Activated gamma-delta T cell treated with Interleukin-2 at 50 U/mL for 16 hours (primary cell): Measurements from ENCODE around the gene MAGI2.

ENCODE experiments used
- DNase-seq: peaks from one replicate; pipeline ENCODE4 v3.0.0-alpha.2; 2020

MAGI2 gene

DNA sequence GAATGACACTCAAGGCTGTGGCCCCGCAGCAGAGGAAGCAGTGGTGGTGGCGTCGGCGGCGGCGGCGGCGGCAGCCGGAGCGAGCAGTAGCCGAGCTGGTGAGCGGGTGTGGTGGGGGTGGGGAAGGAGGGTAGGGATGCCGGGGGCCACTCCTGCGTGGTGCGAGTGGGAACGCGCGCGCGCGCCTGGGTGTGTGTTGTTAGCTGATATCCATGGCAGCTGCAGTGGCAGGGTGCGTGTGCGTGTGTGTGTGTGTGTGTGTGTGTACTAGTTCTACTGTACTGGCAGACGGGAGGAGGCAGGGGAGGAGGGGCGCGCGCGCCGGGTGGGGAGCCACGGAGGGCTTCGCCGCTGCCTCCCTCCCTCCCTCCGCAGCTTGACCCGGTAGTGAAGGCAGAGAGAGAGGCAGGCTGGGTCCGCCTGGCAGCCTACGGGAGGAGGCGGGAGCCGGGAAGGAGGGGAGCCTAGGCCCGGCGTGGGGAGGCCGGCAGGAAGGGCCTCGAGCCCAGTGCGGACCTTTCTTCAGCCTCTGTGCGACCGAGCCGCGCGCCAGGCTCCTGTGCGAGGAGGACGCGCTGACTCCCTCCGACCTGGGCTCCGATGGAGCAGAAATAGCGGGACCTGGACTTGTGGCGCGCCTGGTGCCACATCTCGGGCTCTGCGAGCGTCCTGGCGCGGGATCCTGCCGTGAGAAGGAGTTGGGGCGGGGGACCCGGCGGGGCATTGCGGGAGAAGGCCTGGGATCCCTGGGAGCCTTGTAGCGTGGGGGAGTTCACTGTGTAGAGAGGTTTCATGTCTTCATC lies at the start of gene MAGI2:
Gene MAGI2 (minus strand): TSS at position 110 of the 803 bp plus-strand sequence. CDS start 347 bp downstream, outside the sequence.
- peak; percentile 14 for DNase-seq

DNA sequence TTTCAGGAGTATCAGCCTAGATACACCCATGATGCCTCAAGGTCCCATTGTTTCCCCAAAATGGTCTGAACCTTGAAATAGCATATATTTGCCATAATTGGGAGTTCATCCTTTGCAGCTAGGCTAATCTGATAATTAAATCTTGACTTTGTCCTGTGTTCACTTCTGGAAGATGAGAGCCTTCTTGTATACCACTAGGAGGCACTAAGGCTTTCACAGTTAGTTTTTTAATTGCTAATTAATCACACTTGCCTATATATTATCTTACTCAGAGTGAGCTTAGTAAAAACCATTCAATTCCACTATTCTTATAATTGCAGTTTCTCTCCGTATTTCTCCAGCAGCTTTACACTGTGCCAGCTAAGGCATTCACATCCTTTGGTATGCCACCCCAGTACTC lies 48.7 kb upstream of the MAGI2 start:
- DNase-seq, result no peak

DNA sequence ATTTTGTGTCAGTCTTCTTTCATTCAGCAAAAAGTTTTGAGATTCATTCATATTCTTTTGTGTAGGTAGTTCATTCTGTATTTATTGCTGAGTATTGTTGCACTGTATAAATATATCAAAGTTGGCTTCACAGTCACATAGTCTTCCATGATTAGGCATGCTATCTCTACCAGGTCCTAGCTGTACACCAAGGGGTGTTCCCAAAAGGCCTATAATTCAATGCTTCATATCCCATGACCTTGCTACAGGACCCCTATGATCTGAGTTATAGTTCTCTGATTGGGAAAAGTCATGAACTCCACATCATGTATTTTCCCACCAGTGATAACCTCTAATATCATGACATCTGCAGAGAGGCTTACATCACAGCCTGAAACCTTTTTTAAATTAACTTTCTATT lies 47.3 kb upstream of the MAGI2 start:
- no peak for DNase-seq

DNA sequence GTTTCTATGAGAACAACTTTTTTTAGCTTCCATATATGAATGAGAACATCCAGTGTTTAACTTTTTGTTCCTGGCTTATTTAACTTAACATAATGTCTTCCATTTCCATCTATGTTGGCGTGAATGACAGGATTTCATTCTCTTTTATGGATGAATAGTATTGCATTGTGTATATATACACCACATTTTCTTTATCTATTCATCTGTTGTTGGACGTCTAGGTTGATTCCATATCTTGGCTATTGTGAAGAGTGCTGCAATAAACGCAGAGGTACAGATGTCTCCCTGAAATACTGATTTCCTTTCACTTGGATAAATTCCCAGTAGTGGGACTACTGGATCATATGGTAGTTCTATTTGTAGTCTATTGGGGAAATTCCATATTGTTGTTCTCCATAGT lies 44.3 kb upstream of the MAGI2 start:
- DNase-seq, result no peak

DNA sequence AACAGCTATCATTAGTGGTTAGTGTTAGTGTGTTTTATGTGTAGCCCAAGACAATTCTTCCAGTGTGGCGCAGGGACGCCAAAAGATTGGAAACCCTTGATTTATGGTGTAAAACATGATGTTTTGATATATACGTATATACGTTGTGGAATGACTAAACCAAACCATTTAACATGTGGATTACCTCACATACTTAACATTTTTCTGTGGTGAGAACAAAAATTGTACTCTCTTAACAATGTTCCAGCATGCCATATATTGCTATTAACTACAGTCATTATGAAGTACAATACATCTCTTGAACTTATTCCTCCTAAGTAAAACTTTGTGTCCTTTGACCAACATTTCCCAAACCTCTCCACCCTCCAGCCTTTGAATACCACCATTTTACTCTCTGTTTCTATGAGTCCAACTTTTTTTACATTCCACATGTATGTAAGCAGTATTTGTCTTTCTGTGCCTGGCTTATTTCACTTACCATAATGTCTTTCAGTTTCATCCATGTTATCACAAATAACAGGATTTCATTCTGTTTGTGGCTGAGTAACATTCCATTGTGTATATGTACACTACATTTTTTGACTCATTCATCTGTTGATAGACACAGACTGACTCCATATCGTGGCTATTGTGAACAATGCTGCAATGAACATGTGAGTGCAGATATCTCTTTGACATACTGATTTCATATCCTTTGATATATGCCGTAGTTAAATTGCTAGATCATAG lies 42.2 kb upstream of the MAGI2 start:
- no peak for DNase-seq

DNA sequence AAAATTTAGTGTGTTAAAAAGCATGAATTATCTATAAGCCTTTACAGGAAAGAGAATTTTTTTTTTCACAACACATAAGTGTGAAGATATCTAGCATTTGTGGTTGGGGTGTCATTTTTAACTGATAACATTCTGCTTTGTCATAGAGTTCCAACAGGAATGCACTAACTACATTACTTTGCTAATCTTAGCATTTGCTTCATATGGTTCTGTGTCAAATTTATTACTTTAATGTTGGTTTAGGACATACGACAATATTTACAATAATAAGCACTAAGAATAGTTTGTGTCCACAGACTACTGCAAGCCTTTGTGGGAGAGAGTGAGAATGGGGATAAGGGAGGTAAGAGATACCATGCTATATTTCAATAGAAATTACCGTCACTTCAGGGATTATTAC lies 40.6 kb upstream of the MAGI2 start:
- DNase-seq, result no peak

DNA sequence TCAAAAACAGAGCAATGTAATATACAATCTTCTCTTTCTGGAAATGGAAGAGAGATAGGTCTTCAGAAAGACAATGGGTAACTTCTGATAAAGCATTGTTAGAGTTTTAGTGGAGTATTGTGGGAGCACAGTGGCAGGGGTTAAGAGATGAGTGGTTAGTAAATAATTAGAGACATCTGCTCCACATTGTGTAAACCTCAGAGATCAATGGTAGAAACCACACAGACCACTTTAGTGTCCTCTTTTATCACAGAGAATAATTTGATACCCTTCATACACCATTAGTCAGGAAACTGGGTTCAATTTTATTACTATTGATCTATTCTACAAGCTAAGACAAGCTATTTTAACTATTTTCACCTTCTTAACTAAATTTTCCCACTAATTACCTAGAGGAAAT lies 35.9 kb upstream of the MAGI2 start:
- no peak for DNase-seq

DNA sequence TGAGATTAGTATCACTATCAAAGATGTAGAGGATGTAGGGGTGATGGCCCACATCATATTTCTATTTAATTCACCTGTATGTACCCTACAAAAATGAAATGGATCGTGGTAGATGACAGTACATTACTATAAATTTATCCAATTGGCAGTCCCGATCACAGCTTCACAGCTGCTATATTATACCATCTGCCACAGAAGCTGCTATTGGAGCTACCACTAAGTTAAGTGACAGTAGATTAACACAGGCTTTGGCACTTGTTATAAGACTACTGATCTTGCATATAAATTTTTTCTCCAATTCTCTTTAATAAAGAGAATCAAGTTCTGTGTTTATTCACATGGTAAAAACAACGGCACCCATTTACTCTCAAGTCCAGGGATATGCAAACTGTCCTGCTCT lies 24.9 kb upstream of the MAGI2 start:
- no peak for DNase-seq

DNA sequence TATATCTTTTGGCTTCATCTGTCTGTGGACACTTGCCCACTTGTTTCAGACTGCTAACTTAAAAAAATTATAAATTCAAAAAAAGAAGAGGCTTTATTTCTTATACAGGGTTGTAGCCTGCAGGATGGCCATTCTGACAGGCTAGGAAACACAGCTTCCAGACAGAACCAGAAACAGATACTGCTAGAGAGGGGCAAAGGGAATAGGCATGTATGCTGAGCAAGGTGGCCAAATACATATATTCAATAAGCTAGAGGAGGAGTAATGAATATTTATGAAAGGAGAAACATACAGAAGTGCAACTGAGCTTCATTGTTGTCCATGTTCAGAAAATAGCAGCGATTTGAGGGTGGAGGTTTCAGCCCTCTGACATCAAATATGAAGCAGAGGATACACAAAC lies 22.0 kb upstream of the MAGI2 start:
- DNase-seq, result no peak

DNA sequence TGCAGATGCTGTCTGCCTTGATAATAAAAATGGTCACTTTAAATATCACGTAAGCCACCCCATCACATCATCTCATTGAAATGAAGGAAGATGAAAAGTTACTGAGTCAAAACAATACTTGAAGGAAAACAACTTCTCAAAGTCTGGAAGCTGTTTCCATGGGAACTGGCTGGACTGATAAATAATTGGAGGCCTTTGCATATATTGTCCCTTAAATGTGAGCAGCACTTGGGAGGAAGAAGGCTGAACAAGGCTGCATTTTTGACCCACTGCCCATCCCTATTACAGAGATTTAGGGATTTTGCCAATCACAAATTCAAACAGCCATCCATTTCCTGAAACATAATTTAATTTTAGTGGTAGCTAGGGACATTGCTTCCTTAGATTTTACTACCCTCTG lies 18.2 kb upstream of the MAGI2 start:
- no peak for DNase-seq

DNA sequence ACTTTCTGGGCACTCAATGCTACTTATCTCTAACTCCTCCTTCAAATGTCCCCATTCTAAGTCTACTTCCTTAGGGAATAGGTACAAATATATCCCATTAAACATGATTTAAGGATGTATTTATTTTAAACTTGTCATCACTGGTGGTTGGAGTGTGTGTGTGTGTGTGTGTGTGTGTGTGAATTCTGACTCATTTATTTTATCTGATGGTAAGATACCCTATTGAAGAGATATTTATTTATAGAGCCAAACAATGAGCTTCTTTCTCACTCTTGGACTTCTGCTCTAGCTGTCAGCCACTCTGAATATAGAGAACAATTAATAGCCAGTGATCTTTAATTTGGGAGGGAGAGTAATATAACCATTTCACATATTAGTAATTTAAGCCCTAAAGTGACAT lies 17.8 kb upstream of the MAGI2 start:
- no peak for DNase-seq

DNA sequence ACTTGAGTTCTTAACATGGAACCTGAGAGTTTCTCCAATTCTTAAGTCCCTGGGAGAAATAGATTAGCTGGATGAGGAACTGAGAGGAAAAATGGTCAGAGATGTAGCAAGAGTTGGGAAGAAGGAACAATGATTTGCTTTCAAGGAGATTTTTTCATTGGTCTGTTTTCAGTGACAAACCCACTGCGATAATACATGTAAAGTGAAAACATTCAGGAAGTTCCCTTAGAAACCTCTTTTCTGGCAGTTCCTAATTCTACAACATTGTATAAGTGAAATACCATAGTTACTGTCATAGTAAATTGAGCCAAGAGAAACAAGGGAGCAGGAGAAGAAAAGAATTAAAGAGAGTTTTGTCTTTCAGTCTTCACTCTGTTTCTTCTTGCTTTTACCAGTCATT lies 12.1 kb upstream of the MAGI2 start:
- DNase-seq, result no peak

DNA sequence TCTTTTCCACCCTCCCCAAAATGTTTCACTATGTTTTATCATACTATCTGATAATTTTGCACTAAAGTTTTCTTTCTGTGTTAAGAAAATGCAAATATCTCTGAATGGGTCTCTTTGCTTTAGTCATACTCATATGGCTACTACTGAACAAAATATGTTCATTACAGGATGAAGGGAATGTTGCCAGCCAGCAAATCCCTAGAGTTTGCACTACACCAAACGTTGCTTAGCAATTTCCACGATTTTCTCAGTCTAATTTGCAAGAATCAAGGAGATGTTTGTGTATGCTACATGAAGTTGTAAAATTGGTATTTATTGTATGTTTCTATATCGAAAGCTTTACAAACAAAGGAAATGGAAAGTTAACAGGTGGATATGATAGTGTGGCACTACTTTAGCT lies 10.6 kb upstream of the MAGI2 start:
- no peak for DNase-seq

DNA sequence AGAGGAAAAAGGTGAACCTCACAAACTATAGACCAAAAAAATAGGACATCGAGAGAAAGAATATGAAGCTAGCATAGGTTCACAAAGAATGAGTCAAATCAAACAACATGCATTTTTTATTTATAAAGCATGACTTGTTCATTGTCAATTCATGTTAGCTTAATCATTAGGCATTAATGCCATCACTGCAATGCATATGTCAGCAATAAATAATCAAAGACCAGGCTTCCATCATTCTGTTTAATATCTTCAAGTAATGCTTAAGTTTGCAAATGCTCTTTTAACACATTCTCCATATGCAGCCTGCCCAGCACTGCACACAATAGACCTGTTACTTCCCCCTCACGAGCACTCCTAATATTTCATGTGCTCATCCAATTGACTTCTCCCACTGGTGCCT lies 8.9 kb upstream of the MAGI2 start:
- DNase-seq, result no peak

DNA sequence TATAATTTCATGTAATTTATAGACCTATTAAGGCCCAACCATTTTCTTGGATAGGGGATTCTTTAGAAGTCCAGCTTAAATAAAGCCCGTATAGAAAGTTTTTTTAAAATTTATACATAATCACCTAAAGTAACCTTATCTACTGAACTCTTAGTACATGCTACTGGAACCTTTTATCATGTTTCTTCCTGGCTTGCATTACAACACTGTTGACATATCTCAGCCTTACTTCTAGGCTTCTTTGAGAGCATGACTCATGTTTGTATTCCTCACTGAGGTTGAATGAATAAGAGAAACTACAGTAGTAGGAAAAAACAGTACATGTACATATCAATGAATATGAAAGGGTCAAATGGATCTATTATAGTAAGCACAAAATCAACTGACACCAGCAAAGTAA lies 8.2 kb upstream of the MAGI2 start:
- no peak for DNase-seq

DNA sequence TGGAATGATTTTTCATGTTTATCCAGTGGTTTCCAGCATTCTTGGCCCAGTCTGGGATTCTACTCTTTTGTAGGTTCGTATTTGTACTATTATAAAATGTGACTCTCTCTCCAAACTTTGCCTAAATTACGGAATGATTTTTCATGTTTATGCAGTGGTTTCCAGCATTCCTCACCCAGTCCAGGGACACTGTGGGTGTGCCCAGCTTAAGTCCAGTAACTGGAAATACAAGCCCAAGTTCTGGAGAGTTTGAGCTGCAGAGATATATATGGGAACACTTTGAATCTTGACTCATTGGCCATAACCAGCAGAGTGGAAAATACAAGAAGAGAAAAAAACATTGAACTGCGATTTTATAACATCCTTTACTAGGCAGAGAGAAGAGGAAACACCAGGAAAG lies 5.9 kb upstream of the MAGI2 start:
- no peak for DNase-seq

DNA sequence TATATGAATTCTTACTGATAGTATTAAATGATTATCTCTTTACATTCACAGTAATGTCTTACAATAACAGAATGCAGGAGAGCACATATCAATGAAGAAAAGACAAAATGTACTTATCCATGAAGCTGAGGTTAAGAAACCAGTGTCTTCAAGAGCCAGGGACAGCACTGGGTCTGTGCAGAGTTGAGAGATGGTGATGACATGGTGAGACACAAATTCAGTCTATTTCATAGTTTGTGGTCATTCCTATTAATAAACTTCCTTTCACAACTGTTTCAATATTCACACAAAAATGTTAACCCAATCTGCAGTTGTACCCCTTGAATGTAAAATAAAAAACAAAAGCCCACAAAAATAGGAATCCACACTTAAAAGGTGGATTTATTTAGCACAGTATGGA lies 5.3 kb upstream of the MAGI2 start:
- DNase-seq, result no peak

DNA sequence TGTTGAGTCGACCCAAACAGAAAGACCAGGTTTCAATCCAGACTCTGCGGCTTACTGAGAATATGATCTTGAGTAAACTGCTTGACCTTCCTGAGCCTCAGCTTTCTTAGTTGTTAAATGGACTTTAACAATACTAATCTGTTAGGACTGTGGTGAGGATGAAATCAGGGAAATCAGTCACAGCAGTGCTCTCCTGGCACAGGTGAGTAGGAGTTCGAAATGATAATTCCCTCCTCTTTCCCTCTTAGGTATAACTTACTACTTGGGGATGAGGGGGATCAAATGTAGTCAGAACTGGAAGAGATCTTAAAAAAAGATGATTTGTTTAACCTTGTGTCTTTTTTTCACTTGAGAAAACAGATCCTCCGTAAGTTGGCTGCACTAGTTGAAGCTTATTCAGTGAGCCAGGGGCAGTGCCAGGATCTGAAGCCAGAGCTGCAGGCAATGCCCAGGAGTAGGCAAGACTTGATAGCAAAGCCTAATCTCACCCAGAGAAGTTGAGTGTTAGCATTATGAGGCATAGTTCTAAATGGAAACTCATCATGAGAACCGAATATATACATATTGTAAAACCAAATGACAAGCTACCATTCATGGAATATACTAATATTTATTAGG lies 1.8 kb upstream of the MAGI2 start:
- no peak for DNase-seq

DNA sequence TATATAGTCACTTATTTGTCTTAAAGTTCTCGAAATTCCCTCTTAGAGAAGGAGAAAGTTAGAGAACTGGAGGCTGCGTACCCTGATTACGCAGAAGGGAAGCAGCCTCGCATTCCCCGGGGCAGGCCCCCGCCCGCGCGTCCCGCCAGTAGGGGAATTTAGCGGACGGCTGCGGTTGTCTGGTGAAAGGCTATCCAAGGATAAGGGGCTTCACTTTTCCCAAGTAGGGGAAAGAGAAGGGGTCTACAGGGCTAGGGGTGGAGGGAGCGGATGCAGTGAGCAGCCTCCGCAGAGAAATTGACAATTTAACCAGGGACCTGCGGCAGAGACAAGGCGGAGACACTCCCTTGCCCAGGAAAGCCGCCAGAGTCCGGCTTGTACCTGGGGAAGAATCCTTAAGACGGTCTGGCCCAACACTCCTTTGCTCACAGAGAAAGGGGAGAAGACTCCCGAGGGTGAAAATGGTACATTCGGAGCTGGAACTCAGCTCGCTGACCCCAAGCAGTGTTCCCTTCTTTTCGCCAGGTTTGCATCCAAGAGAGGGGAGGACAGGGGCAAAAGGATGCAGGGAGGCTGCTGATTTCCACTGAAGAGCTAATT lies 994 bp upstream of the MAGI2 start:
- no peak for DNase-seq

DNA sequence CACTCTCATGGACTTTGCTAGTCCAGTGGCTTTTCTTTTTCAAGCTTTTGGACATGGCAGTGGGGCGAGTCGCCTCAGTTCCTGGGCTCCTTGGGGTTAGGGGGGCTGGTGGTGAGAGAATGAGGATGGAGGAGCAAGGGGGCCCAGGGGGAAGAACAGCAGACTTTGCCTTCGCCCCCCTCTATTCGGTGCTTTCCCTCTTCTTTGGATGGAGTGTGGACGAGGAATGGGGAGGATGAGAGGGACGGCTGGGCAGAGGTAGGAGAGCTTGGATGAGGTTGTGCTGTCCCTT lies 255 bp downstream of the MAGI2 start:
- no peak for DNase-seq

DNA sequence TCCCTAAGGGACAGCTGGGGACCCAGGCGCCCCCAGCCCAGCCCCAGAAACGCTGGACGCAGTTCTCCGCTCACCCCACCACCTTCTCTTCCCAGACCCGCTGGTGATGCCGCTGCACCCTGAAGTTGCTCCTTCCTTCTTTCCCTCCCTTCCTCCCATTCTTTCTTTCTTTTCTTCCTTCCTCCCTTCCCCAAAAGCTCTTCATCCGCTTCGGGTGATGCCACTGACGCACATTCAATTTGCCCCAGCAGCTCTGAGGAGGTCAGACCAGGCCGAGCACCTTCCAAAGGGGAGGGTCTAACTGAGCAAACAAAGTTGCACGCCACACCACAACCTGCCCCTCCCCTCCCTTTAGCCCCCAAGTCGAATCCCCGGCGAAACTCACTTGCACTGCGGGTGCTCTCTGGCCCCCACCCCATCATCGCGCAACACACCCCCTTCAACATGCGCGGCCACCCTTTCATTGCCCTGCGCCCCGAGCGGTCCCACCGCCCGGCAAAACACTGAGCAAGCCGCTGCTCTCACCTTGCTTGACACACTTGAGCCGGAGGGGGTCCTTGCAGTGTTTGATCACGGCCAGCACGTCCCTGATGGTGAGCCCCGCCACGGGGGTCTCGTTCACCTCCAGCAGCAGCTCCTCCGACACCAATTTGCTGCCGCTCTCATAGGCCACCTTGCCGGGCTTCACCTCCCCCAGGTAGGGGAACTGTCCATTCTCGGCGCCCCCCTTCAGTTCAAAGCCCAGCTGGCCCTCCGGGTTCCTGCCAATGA lies 787 bp downstream of the MAGI2 start:
- DNase-seq, result no peak

DNA sequence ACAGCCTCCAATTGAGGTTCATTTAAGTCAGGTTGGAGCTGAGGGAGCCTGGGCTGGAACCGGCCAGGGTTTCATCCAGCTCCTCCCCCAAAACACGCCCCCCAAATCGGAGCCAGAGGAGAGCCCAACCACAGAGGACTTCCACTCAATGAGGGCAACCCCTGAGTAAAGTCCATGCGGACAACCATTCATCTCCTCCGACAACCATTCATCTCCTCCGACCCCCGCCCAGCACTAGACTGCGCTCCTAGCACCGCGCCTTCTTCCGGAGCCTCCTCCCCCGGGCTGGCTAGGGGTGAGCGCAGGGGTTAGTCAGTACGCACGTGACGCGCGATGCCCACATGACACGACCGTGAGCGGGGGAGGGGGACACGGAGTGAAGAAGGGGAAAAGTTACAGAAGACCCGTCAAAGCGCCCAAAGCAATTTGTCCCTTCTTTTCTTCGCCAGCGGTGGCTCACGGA lies 1.4 kb downstream of the MAGI2 start:
- DNase-seq, result peak; percentile 21

DNA sequence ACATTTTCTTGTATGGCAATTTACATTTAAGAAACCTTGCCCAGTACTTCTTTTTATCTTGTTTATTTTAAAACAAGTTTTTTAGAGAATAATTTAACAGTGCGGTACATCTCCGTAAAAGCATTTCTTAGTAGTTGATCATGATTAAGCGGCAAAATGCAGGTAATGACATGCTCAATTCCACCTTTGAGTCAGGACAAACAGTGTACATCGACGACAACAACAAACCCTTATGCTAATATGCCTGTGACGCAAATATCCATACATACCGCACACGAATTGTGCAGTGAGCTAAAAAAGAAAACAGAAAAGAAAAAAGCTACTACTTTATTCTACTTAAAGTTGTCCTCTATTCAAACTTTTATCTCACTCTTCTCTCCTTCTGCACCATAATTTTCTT lies 1.9 kb downstream of the MAGI2 start:
- no peak for DNase-seq
